ENCODE data around the gene GRN. TPM values are rescaled to one million over a fixed set of nuclear protein-coding genes. Genes with fewer than 3 reads are reported as not detected.
"Not testable (repeated sequence)": the region's sequence is repeated elsewhere in the genome, so short reads cannot be mapped to it uniquely, and the experiment has no call there.

The GRN gene
- total RNA-seq, 4 donors from 2014 or later, result 64.2 to 111 (median 87.1) TPM

DNA sequence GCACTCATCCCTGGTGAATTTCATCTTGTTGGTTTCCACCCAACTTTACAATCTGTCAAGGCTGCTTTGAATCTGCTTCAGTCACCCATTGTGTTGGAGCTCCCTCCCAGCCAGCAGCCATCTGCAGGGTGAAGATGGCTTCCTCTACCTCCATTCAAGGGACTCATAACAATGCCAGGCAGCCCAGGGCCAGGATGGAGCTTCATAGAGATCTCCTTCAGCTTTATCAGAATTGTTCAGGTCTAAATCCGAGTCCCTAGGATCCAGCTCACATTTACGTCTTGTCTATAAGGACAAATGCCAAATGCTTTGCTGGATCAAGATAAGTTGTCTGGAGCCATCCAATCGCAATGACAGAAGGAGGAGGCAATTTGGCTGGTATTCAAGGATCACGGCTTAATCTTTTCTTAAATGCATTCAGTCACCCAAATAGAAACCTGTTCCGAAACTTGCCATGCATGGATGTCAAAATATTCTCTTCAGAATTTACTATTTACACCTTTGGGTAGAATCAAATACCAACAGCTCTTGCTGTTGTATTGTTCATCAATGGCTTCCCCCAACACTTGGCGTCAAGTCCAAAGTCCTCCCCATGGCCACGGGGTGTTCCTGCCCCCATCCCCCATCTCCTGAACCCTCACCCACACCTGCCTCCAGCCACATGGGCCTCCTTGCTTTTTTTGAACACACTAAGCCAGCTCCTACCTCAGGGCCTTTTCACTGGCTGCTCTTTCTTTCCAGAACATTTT lies 22.3 kb downstream of the GRN start:
- H3K36me3 ChIP-seq, result no peaks in the 10 kb centered on the region
- DNase-seq (no peak), ATAC-seq (no peak)
- H3K4me3 ChIP-seq, result no peak overlapping the region
- no peaks in the 10 kb centered on the region for H3K9me3 ChIP-seq
- H3K27ac ChIP-seq, result no peak overlapping the region
- TF ChIP-seq POLR2A (IDR thresholded peaks at IDR 0.05) (no peak), CTCF (IDR thresholded peaks at IDR 0.05 in 4 of 5, conservative IDR thresholded peaks at IDR 0.05 in 1 of 5) (no peak)
- peaks cover 11 to 22% (median 15%) of the 10 kb centered on the region in 3 donors for H3K27me3 ChIP-seq
- in situ Hi-C loops (cut with MboI; ENCODE audit: low sequenced_read_pairs in 4 of 4), result no loop called here
- intact Hi-C loops (cut with DNase I; ENCODE audit: low total_unique reads), result no loop called here
- peaks cover 4 to 12% of the 10 kb centered on the region in 2 donors for H3K4me1 ChIP-seq

DNA sequence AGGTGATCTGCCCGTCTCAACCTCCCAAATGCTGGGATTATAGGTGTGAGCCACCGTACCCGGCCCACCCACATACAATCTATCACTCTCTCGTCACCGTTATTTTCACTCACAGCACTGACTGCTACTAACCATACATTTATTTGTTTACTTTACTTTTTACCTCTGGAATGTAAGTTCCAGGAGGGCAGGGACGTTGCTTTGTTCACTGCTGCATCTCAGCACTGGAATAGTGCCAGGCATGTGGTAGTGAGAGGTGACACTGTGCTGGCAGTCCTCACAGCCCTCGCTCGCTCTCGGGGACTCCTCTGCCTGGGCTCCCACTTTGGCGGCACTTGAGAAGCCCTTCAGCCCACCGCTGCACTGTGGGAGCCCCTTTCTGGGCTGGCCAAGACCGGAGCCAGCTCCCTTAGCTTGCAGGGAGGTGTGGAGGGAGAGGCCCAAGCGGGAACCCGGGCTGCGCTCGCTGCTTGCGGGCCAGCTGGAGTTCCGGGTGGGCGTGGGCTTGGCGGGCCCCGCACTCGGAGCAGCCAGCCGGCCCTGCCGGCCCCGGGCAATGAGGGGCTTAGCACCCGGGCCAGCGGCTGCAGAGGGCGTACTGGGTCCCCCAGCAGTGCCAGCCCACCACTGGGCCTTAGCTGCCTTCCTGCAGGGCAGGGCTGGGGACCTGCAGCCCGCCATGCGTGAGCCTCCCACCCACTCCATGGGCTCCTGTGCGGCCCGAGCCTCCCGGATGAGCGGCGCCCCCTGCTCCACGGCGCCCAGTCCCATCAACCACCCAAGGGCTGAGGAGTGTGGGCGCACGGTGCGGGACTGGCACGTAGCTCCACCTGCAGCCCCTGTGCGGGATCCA lies 23.5 kb downstream of the GRN start:
- H3K27ac ChIP-seq; intact Hi-C loops (cut with DNase I; ENCODE audit: low total_unique reads); H3K36me3 ChIP-seq; H3K4me3 ChIP-seq; in situ Hi-C loops (cut with MboI; ENCODE audit: low sequenced_read_pairs in 4 of 4); H3K9me3 ChIP-seq; ATAC-seq; H3K4me1 ChIP-seq; DNase-seq: not testable (repeated sequence)
- H3K27me3 ChIP-seq, result peaks cover 10 to 14% (median 12%) of the 10 kb centered on the region in 3 donors

DNA sequence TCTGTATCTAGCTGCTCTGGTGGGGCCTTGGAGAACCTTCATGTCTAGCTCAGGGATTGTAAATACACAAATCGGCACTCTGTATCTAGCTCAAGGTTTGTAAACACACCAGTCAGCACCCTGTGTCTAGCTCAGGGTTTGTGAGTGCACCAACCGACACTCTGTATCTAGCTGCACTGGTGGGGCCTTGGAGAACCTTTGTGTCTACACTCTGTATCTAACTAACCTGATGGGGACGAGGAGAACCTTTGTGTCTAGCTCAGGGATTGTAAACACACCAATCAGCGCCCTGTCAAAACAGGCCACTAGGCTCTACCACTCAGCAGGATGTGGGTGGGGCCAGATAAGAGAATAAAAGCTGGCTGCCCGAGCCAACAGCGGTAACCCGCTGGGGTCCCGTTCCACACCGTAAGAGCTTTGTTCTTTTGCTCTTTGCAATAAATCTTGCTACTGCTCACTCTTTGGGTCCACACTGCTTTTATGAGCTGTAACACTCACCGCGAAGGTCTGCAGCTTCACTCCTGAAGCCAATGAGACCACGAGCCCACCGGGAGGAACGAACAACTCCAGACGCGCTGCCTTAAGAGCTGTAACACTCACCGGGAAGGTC lies 24.4 kb downstream of the GRN start:
- in situ Hi-C loops (cut with MboI; ENCODE audit: low sequenced_read_pairs in 4 of 4); ATAC-seq: not testable (repeated sequence)
- peaks cover 10 to 17% (median 16%) of the 10 kb centered on the region in 3 donors for H3K27me3 ChIP-seq

DNA sequence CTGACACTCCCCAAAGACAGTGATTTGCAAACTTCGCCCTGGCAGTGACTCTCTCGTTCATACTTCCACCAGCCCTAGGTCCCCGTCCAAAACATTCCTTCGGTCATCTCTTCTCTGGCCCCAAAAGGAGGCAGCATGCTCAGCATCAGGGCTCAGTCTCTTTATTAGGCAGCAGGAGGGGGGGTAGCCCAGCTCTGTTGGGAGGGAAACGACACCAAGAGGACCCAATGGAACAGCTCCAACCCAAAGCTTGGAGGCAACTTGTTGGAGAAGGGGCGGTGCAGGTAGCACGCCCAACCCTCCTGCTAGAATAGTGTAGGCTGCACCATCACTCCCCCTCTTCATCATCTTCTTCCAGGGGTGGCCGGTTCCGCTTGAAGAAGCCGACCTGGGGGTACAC lies 26.9 kb downstream of the GRN start:
- ATAC-seq (no peak), DNase-seq (no peak)
- H3K36me3 ChIP-seq, result no peaks in the 10 kb centered on the region
- TF ChIP-seq CTCF (IDR thresholded peaks at IDR 0.05 in 4 of 5, conservative IDR thresholded peaks at IDR 0.05 in 1 of 5), result no peak
- TF ChIP-seq POLR2A (IDR thresholded peaks at IDR 0.05), result no peak
- intact Hi-C loops (cut with DNase I; ENCODE audit: low total_unique reads), result no loop called here
- H3K27ac ChIP-seq, result no peak overlapping the region
- in situ Hi-C loops (cut with MboI; ENCODE audit: low sequenced_read_pairs in 4 of 4), result no loop called here
- peaks cover 10 to 26% (median 19%) of the 10 kb centered on the region in 3 donors for H3K27me3 ChIP-seq
- H3K9me3 ChIP-seq, result no peaks in the 10 kb centered on the region
- H3K4me3 ChIP-seq, result no peak overlapping the region
- no peaks in the 10 kb centered on the region for H3K4me1 ChIP-seq

More for the DNA sequence above, 24.4 kb downstream of the GRN start:
- DNase-seq; H3K27ac ChIP-seq; H3K4me3 ChIP-seq; H3K4me1 ChIP-seq; H3K36me3 ChIP-seq; H3K9me3 ChIP-seq; intact Hi-C loops (cut with DNase I; ENCODE audit: low total_unique reads): not testable (repeated sequence)

DNA sequence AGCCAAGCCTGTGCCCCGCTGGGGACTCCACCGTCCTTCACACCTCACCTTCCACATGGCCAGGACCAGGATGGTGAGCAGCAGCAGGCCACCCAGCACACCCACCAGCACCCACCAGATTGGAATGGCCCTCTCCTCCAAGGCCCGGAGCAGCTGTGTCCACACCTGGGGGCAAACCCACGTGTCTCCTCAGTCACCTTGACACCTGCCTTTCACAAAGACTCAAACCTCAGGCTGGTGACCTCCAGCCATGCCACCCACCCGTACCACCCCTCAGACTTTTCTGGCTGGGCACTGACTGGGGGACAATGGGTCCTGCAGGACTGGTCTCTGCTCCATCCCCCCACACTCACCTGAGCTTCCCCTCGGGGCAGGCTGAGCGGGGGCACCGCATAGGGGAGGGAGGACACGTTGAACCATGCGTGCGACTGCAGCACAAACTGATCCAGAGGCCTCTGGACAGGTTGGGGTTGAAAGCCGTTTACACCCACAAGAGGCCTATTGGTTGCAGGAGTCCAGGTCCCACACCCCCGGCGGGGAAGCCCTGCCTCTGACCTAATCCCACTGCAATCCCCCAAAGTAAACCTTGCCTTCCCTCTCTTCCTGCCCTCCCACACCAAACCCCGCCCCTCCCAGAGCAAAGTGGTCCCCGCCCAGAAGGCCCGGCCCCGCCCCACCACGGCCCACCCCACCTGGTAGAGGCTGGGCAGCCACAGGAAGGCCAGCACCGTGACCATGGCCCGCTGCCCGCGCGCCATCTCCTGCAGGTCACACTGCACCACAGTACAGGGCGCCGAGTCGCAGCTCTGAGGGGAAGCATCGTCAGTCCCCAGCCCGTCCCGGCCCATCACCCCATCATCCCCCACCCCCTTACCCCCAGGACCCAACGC lies 29.4 kb downstream of the GRN start:
- Histone ChIP-seq H3K4me1 (no peaks in the 10 kb centered on the region), H3K27me3 (peaks cover 10 to 23% (median 19%) of the 10 kb centered on the region in 3 donors), H3K9me3 (no peaks in the 10 kb centered on the region), H3K4me3 (no peak overlapping the region), H3K36me3 (no peaks in the 10 kb centered on the region), H3K27ac (no peak overlapping the region)
- ATAC-seq (no peak), DNase-seq (no peak)
- TF ChIP-seq CTCF (IDR thresholded peaks at IDR 0.05 in 4 of 5, conservative IDR thresholded peaks at IDR 0.05 in 1 of 5), result no peak
- TF ChIP-seq POLR2A (IDR thresholded peaks at IDR 0.05), result no peak
- intact Hi-C loops (cut with DNase I; ENCODE audit: low total_unique reads), result no loop called here
- in situ Hi-C loops (cut with MboI; ENCODE audit: low sequenced_read_pairs in 4 of 4), result no loop called here

All from gastrocnemius medialis (tissue), 4 donors.